Activated T-helper 1 cell treated with anti-CD3 and anti-CD28 coated beads, Interleukin-12 subunit alpha, Interleukin-12 subunit beta, Interleukin-2, Interleukin-4 antibody, amounts not matched to agents 30 ng/mL and 10 ng/mL and 1 ng/mL, durations not matched to agents 14 hours and 24 hours and 36 hours (primary cell): Measurements from ENCODE around the gene SLC35G4. TPM values are rescaled to one million over a fixed set of nuclear protein-coding genes. Genes with fewer than 3 reads are reported as not detected.
"Not testable (repeated sequence)": the region's sequence is repeated elsewhere in the genome, so short reads cannot be mapped to it uniquely, and the experiment has no call there.

Experiments
- DNase-seq: peaks from one replicate; pipeline ENCODE4 v3.0.0; 2021; ENCODE audit warnings: low spot score
- H3K27ac Mint-ChIP-seq: one replicate; pipeline ENCODE4 v1.8.0; 2021; ENCODE audit warnings: mild to moderate bottlenecking, mixed read lengths
- H3K27me3 Mint-ChIP-seq: one replicate; pipeline ENCODE4 v1.8.0; 2022; ENCODE audit warnings: mild to moderate bottlenecking, moderate library complexity, mixed read lengths; ENCODE audit not compliant: insufficient read depth
- H3K36me3 Mint-ChIP-seq: one replicate; pipeline ENCODE4 v1.8.0; 2021; ENCODE audit warnings: low read depth, mixed read lengths
- H3K4me1 Mint-ChIP-seq: one replicate; pipeline ENCODE4 v1.8.0; 2021; ENCODE audit warnings: low read depth, mixed read lengths
- H3K4me3 Mint-ChIP-seq: one replicate; pipeline ENCODE4 v1.8.0; 2021; ENCODE audit warnings: mild to moderate bottlenecking, moderate library complexity, mixed read lengths
- H3K9me3 Mint-ChIP-seq: one replicate; pipeline ENCODE4 v1.8.0; 2021; ENCODE audit warnings: mixed read lengths
- intact Hi-C: fragments of 100-400 bp; cut with micrococcal nuclease; formaldehyde crosslinking; loops from one replicate; pipeline ENCODE4 v1.15.1; 2024
- total RNA-seq: library from RNA; stranded (reverse); gene quantifications from 2 replicates; pipeline ENCODE4 v1.2.3, GENCODE V29; 2022

The SLC35G4 gene
- not detected in 2 replicates for total RNA-seq

- H3K4me3 Mint-ChIP-seq, H3K4me1 Mint-ChIP-seq, H3K36me3 Mint-ChIP-seq, H3K27me3 Mint-ChIP-seq, DNase-seq, H3K27ac Mint-ChIP-seq, H3K9me3 Mint-ChIP-seq, intact Hi-C loops: not testable (repeated sequence)
Measured at GRCh38 chr18:11609488-11609887, at the start of gene SLC35G4. Gene SLC35G4, plus strand, starts transcription at chr18:11609596. Its CDS starts 0 bp downstream, at chr18:11609596.

- intact Hi-C loops = no loop called here
- no peaks in the 10 kb centered on the region for H3K36me3 Mint-ChIP-seq
- H3K27me3 Mint-ChIP-seq = no peaks in the 10 kb centered on the region
- H3K4me3 Mint-ChIP-seq = no peak overlapping the region
- DNase-seq = no peak
- no peak overlapping the region for H3K27ac Mint-ChIP-seq
- H3K4me1 Mint-ChIP-seq = no peaks in the 10 kb centered on the region
- H3K9me3 Mint-ChIP-seq = no peaks in the 10 kb centered on the region
Measured at GRCh38 chr18:11561293-11561692, 48.1 kb upstream of the SLC35G4 start.

- H3K27ac Mint-ChIP-seq = no peak overlapping the region
- H3K9me3 Mint-ChIP-seq = no peaks in the 10 kb centered on the region
- DNase-seq = no peak
- H3K36me3 Mint-ChIP-seq = no peaks in the 10 kb centered on the region
- no peak overlapping the region for H3K4me3 Mint-ChIP-seq
- no peaks in the 10 kb centered on the region for H3K27me3 Mint-ChIP-seq
- no peaks in the 10 kb centered on the region for H3K4me1 Mint-ChIP-seq
- intact Hi-C loops = no loop called here
Measured at GRCh38 chr18:11565716-11566115, 43.7 kb upstream of the SLC35G4 start.

GRCh38 chr18:11566236-11566965 lies 43.0 kb upstream of the SLC35G4 start:
- intact Hi-C loops = no loop called here
- Mint-ChIP-seq H3K36me3 (no peaks in the 10 kb centered on the region), H3K27me3 (no peaks in the 10 kb centered on the region), H3K4me1 (no peaks in the 10 kb centered on the region), H3K27ac (no peak overlapping the region), H3K4me3 (no peak overlapping the region), H3K9me3 (no peaks in the 10 kb centered on the region)
- DNase-seq = no peak

- H3K27ac Mint-ChIP-seq = no peak overlapping the region
- H3K4me3 Mint-ChIP-seq = no peak overlapping the region
- H3K27me3 Mint-ChIP-seq = peaks cover 5% of the 10 kb centered on the region
- no peaks in the 10 kb centered on the region for H3K4me1 Mint-ChIP-seq
- H3K9me3 Mint-ChIP-seq = no peaks in the 10 kb centered on the region
- no peaks in the 10 kb centered on the region for H3K36me3 Mint-ChIP-seq
- intact Hi-C loops = no loop called here
- no peak for DNase-seq
Measured at GRCh38 chr18:11567396-11567795, 42.0 kb upstream of the SLC35G4 start.

GRCh38 chr18:11570073-11570588 lies 39.3 kb upstream of the SLC35G4 start:
- Mint-ChIP-seq H3K9me3 (no peaks in the 10 kb centered on the region), H3K27ac (no peak overlapping the region), H3K36me3 (no peaks in the 10 kb centered on the region), H3K4me1 (no peaks in the 10 kb centered on the region), H3K27me3 (peaks cover 23% of the 10 kb centered on the region), H3K4me3 (no peak overlapping the region)
- intact Hi-C loops = no loop called here
- no peak for DNase-seq

GRCh38 chr18:11570769-11571412 lies 38.5 kb upstream of the SLC35G4 start:
- H3K9me3 Mint-ChIP-seq = no peaks in the 10 kb centered on the region
- H3K4me3 Mint-ChIP-seq = no peak overlapping the region
- H3K4me1 Mint-ChIP-seq = no peaks in the 10 kb centered on the region
- no peak for DNase-seq
- intact Hi-C loops = no loop called here
- no peaks in the 10 kb centered on the region for H3K36me3 Mint-ChIP-seq
- no peak overlapping the region for H3K27ac Mint-ChIP-seq
- peaks cover 23% of the 10 kb centered on the region for H3K27me3 Mint-ChIP-seq

- intact Hi-C loops = no loop called here
- Mint-ChIP-seq H3K4me3 (no peak overlapping the region), H3K4me1 (peaks cover 2% of the 10 kb centered on the region), H3K27me3 (peaks cover 24% of the 10 kb centered on the region), H3K9me3 (no peaks in the 10 kb centered on the region), H3K27ac (no peak overlapping the region), H3K36me3 (no peaks in the 10 kb centered on the region)
- no peak for DNase-seq
Measured at GRCh38 chr18:11572201-11572600, 37.2 kb upstream of the SLC35G4 start.

GRCh38 chr18:11574545-11574944 lies 34.9 kb upstream of the SLC35G4 start:
- peaks cover 13% of the 10 kb centered on the region for H3K4me1 Mint-ChIP-seq
- H3K27me3 Mint-ChIP-seq = peaks cover 25% of the 10 kb centered on the region
- no peaks in the 10 kb centered on the region for H3K36me3 Mint-ChIP-seq
- no peaks in the 10 kb centered on the region for H3K9me3 Mint-ChIP-seq
- H3K4me3 Mint-ChIP-seq = no peak overlapping the region
- no peak for DNase-seq
- intact Hi-C loops = no loop called here
- no peak overlapping the region for H3K27ac Mint-ChIP-seq

GRCh38 chr18:11577271-11578112 lies 31.9 kb upstream of the SLC35G4 start:
- Mint-ChIP-seq H3K27me3 (peaks cover 23% of the 10 kb centered on the region), H3K4me3 (no peak overlapping the region), H3K9me3 (no peaks in the 10 kb centered on the region), H3K4me1 (peaks cover 13% of the 10 kb centered on the region), H3K36me3 (no peaks in the 10 kb centered on the region), H3K27ac (no peak overlapping the region)
- DNase-seq = no peak
- intact Hi-C loops = no loop called here

- DNase-seq = no peak
- Mint-ChIP-seq H3K4me1 (peaks cover 13% of the 10 kb centered on the region), H3K36me3 (no peaks in the 10 kb centered on the region), H3K27ac (no peak overlapping the region), H3K4me3 (no peak overlapping the region), H3K9me3 (no peaks in the 10 kb centered on the region), H3K27me3 (peaks cover 19% of the 10 kb centered on the region)
- intact Hi-C loops = no loop called here
Measured at GRCh38 chr18:11578799-11579198, 30.6 kb upstream of the SLC35G4 start.

- Mint-ChIP-seq H3K4me3 (no peak overlapping the region), H3K4me1 (peaks cover 13% of the 10 kb centered on the region), H3K27ac (no peak overlapping the region), H3K36me3 (no peaks in the 10 kb centered on the region), H3K9me3 (no peaks in the 10 kb centered on the region), H3K27me3 (peaks cover 11% of the 10 kb centered on the region)
- intact Hi-C loops = no loop called here
- DNase-seq = no peak
Measured at GRCh38 chr18:11579916-11580315, 29.5 kb upstream of the SLC35G4 start.

GRCh38 chr18:11581286-11581685 lies 28.1 kb upstream of the SLC35G4 start:
- peaks cover 11% of the 10 kb centered on the region for H3K27me3 Mint-ChIP-seq
- no peak overlapping the region for H3K4me3 Mint-ChIP-seq
- no peak for DNase-seq
- no peaks in the 10 kb centered on the region for H3K36me3 Mint-ChIP-seq
- H3K4me1 Mint-ChIP-seq = peaks cover 13% of the 10 kb centered on the region
- no peak overlapping the region for H3K27ac Mint-ChIP-seq
- intact Hi-C loops = no loop called here
- H3K9me3 Mint-ChIP-seq = no peaks in the 10 kb centered on the region
